Measurements from ENCODE around the gene GOLGA7B. TPM values are rescaled to one million over a fixed set of nuclear protein-coding genes. Genes with fewer than 3 reads are reported as not detected.

GOLGA7B gene
- total RNA-seq, 1 experiment from 2014 or later = 1.1 TPM

GRCh38 chr10:97870990-97871389, 21.3 kb downstream of the GOLGA7B start:
- Histone ChIP-seq H3K36me3 (ENCODE audit: low read depth) (no peaks in the 10 kb centered on the region), H3K9me3 (ENCODE audit: insufficient read depth, low read depth) (no peaks in the 10 kb centered on the region), H2AFZ (no peak overlapping the region), H3K4me3 (no peak overlapping the region), H4K20me1 (ENCODE audit: insufficient read depth) (no peaks in the 10 kb centered on the region), H3K27ac (no peak overlapping the region), H3K9me2 (ENCODE audit: insufficient read depth) (no peaks in the 10 kb centered on the region), H3K79me2 (ENCODE audit: low read depth) (no peaks in the 10 kb centered on the region), H3K4me2 (no peak overlapping the region), H3F3A (ENCODE audit: insufficient read depth, low read depth) (peaks cover 4% of the 10 kb centered on the region; the same call in 1 of the 2 replicates), H3K4me1 (replicated peaks; ENCODE audit: insufficient read depth) (peaks cover 13% of the 10 kb centered on the region), H3K27me3 (ENCODE audit: insufficient read depth, low read depth) (no peaks in the 10 kb centered on the region)
- no TSS peak for BruUV-seq (replicated peaks)
- ChIA-PET CTCF (no interaction called here), POLR2A (ENCODE audit: unreplicated experiment) (no interaction called here)
- TF ChIP-seq CTCF (conservative IDR thresholded peaks at IDR 0.05) (no peak), EZH2 (IDR thresholded peaks at IDR 0.05; ENCODE audit: low read depth) (no peak)
- intact Hi-C loops (cut with micrococcal nuclease; ENCODE audit: unreplicated experiment) = no loop called here
- no peak for DNase-seq

GRCh38 chr10:97873569-97873968, 23.9 kb downstream of the GOLGA7B start:
- Histone ChIP-seq H3K27ac (no peak overlapping the region), H3K4me1 (replicated peaks; ENCODE audit: insufficient read depth) (peaks cover 13% of the 10 kb centered on the region), H3K9me2 (ENCODE audit: insufficient read depth) (no peaks in the 10 kb centered on the region), H3K79me2 (ENCODE audit: low read depth) (no peaks in the 10 kb centered on the region), H3K9me3 (ENCODE audit: insufficient read depth, low read depth) (no peaks in the 10 kb centered on the region), H3K36me3 (ENCODE audit: low read depth) (no peaks in the 10 kb centered on the region), H2AFZ (no peak overlapping the region), H3K27me3 (ENCODE audit: insufficient read depth, low read depth) (no peaks in the 10 kb centered on the region), H3F3A (ENCODE audit: insufficient read depth, low read depth) (no peaks in the 10 kb centered on the region; the same call in 1 of the 2 replicates), H4K20me1 (ENCODE audit: insufficient read depth) (no peaks in the 10 kb centered on the region), H3K4me2 (no peak overlapping the region), H3K4me3 (no peak overlapping the region)
- intact Hi-C loops (cut with micrococcal nuclease; ENCODE audit: unreplicated experiment) = no loop called here
- no peak for DNase-seq
- no TSS peak for BruUV-seq (replicated peaks)
- ChIA-PET CTCF (no interaction called here), POLR2A (ENCODE audit: unreplicated experiment) (no interaction called here)
- TF ChIP-seq CTCF (conservative IDR thresholded peaks at IDR 0.05) = no peak
- no peak for TF ChIP-seq EZH2 (IDR thresholded peaks at IDR 0.05; ENCODE audit: low read depth)

GRCh38 chr10:97874332-97874731, 24.7 kb downstream of the GOLGA7B start:
- BruUV-seq (replicated peaks) = no TSS peak
- Histone ChIP-seq H3K4me2 (no peak overlapping the region), H3K27ac (no peak overlapping the region), H3K4me1 (replicated peaks; ENCODE audit: insufficient read depth) (peaks cover 6% of the 10 kb centered on the region), H3K4me3 (no peak overlapping the region), H3K9me2 (ENCODE audit: insufficient read depth) (no peaks in the 10 kb centered on the region), H2AFZ (no peak overlapping the region), H3K79me2 (ENCODE audit: low read depth) (no peaks in the 10 kb centered on the region), H4K20me1 (ENCODE audit: insufficient read depth) (no peaks in the 10 kb centered on the region), H3F3A (ENCODE audit: insufficient read depth, low read depth) (no peaks in the 10 kb centered on the region; the same call in 1 of the 2 replicates), H3K9me3 (ENCODE audit: insufficient read depth, low read depth) (no peaks in the 10 kb centered on the region), H3K36me3 (ENCODE audit: low read depth) (no peaks in the 10 kb centered on the region), H3K27me3 (ENCODE audit: insufficient read depth, low read depth) (no peaks in the 10 kb centered on the region)
- TF ChIP-seq EZH2 (IDR thresholded peaks at IDR 0.05; ENCODE audit: low read depth) (no peak), CTCF (conservative IDR thresholded peaks at IDR 0.05) (no peak)
- POLR2A ChIA-PET (ENCODE audit: unreplicated experiment) = no interaction called here
- no peak for DNase-seq
- intact Hi-C loops (cut with micrococcal nuclease; ENCODE audit: unreplicated experiment) = no loop called here
- CTCF ChIA-PET = no interaction called here
